Endothelial cell of umbilical vein (primary cell): ENCODE results near the gene SKOR1. TPM values are rescaled to one million over a fixed set of nuclear protein-coding genes. Genes with fewer than 3 reads are reported as not detected.

Source experiments
- BruUV-seq: library from RNA; stranded (reverse); fragments of 400-500 nt; replicated peaks from 2 replicates; lab custom pipeline; 2021; lab: Mats Ljungman, UMichigan
- CTCF ChIA-PET: fragments of 300-600, 350-600 bp; sonication (Branson Sonifier 250); formaldehyde crosslinking; loops from one replicate; lab custom pipeline; 2021; ENCODE audit warnings: antibody characterized with exemption, inconsistent platforms; lab: Charles Lee
- POLR2A ChIA-PET: fragments of 300-600, 350-600 bp; sonication (Branson Sonifier 250); formaldehyde crosslinking; loops from one replicate; lab custom pipeline; 2021; ENCODE audit warnings: antibody characterized with exemption, inconsistent platforms; lab: Charles Lee
- DNase-seq: peaks from one replicate; pipeline ENCODE4 v3.0.0-alpha.2; 2011; ENCODE audit warnings: low read depth, low spot score
- FAIRE-seq: peaks from 2 replicates; lab custom pipeline; 2011; peaks lifted over from hg19 to GRCh38; lab: Jason Lieb, UNC
- H2AFZ ChIP-seq: 2 replicates; pipeline ENCODE4 v1.6.0; 2012; ENCODE audit warnings: low read depth, low read length, control low read depth, inconsistent platforms
- H3K27ac ChIP-seq: 2 replicates; pipeline ENCODE4 v1.5.1; 2011; ENCODE audit warnings: low read depth, mild to moderate bottlenecking, control low read depth, low read length, moderate library complexity; ENCODE audit not compliant: insufficient read depth
- H3K27me3 ChIP-seq, 2 experiments: 2 replicates each; pipeline versions ENCODE4 v1.6.0 to v1.6.1; 2011; ENCODE audit warnings: low read length in 2 of 2, mixed read lengths in 1 of 2; ENCODE audit not compliant: control insufficient read depth in 2 of 2, insufficient read depth in 2 of 2
- H3K36me3 ChIP-seq, 2 experiments: 2 replicates in 1 of 2; 3 replicates in 1 of 2; pipeline ENCODE4 v1.5.1; 2011; ENCODE audit warnings: low read length in 2 of 2, mild to moderate bottlenecking in 1 of 2, moderate library complexity in 1 of 2; ENCODE audit not compliant: control insufficient read depth in 2 of 2, insufficient read depth in 2 of 2; ENCODE audit errors: extremely low read depth in 1 of 2
- H3K4me1 ChIP-seq: 3 replicates; pipeline ENCODE4 v1.5.1; 2011; ENCODE audit warnings: mild to moderate bottlenecking, low read length; ENCODE audit not compliant: control insufficient read depth, insufficient read depth; ENCODE audit errors: extremely low read depth
- H3K4me2 ChIP-seq: 2 replicates; pipeline ENCODE4 v1.6.1; 2011; ENCODE audit warnings: low read length, control low read depth, mixed read lengths; ENCODE audit not compliant: insufficient read depth
- H3K4me3 ChIP-seq, 3 experiments: fragments of 200-600 bp in 1 of 3; sonication (generic), shearing (Covaris generic) in 1 of 3; replicated peaks in 1 of 3; 2 replicates each; pipeline ENCODE4 v1.5.1; 2011 to 2016; ENCODE audit warnings: control low read depth in 3 of 3, low read length in 3 of 3, mild to moderate bottlenecking in 2 of 3, inconsistent platforms in 1 of 3, low read depth in 1 of 3, moderate library complexity in 1 of 3; ENCODE audit not compliant: insufficient read depth in 1 of 3
- H3K79me2 ChIP-seq: 2 replicates; pipeline ENCODE4 v1.6.0; 2012; ENCODE audit warnings: low read length, inconsistent platforms; ENCODE audit not compliant: control insufficient read depth, insufficient read depth
- H3K9ac ChIP-seq: replicated peaks from 2 replicates; pipeline ENCODE3; 2011; ENCODE audit warnings: low read length, control low read depth; ENCODE audit not compliant: insufficient read depth; ENCODE audit errors: extremely low read depth
- H3K9me1 ChIP-seq: replicated peaks from 3 replicates; pipeline ENCODE4 v1.6.0; 2011; ENCODE audit warnings: mild to moderate bottlenecking, low read length; ENCODE audit not compliant: control insufficient read depth, insufficient read depth; ENCODE audit errors: extremely low read depth
- H3K9me3 ChIP-seq: replicated peaks from 2 replicates; pipeline ENCODE4 v1.5.1; 2012; ENCODE audit warnings: low read length, inconsistent platforms; ENCODE audit not compliant: control insufficient read depth, insufficient read depth
- H4K20me1 ChIP-seq: replicated peaks from 2 replicates; pipeline ENCODE3; 2011; ENCODE audit warnings: mild to moderate bottlenecking, low read length; ENCODE audit not compliant: control insufficient read depth, insufficient read depth; ENCODE audit errors: extremely low read depth
- CTCF ChIP-seq, 2 donors: IDR thresholded peaks; 1 replicate in 1 of 2; 2 replicates in 1 of 2; pipeline ENCODE4 v1.5.1; 2011; ENCODE audit warnings: low read length in 2 of 2, mild to moderate bottlenecking in 2 of 2, moderate library complexity in 2 of 2, control low read depth in 1 of 2, inconsistent platforms in 1 of 2, low read depth in 1 of 2; ENCODE audit not compliant: insufficient read depth in 1 of 2; ENCODE audit errors: extremely low read depth in 1 of 2
- EZH2 ChIP-seq: IDR thresholded peaks from 2 replicates; pipeline ENCODE4 v1.6.1; 2012; ENCODE audit warnings: borderline replicate concordance, low read depth, mild to moderate bottlenecking, moderate library complexity, low read length, inconsistent platforms; ENCODE audit not compliant: severe bottlenecking
- FOS ChIP-seq: IDR thresholded peaks from 2 replicates; pipeline ENCODE4 v1.6.1; 2011; ENCODE audit warnings: mild to moderate bottlenecking, low read length, moderate library complexity, borderline replicate concordance; ENCODE audit not compliant: insufficient read depth
- GATA2 ChIP-seq: IDR thresholded peaks from 2 replicates; pipeline ENCODE4 v1.7.0; 2011; ENCODE audit warnings: low read depth, mild to moderate bottlenecking, moderate library complexity, mixed read lengths, low read length; ENCODE audit not compliant: insufficient read length, insufficient read depth
- JUN ChIP-seq: IDR thresholded peaks from 2 replicates; pipeline ENCODE4 v1.6.1; 2011; ENCODE audit warnings: borderline replicate concordance, low read depth; ENCODE audit not compliant: insufficient read length, insufficient read depth
- POLR2A ChIP-seq: IDR thresholded peaks from 2 replicates; pipeline ENCODE4 v1.6.1; 2012; ENCODE audit warnings: low read depth, mild to moderate bottlenecking, control low read depth, low read length
- POLR2AphosphoS5 ChIP-seq: IDR thresholded peaks from 2 replicates; pipeline ENCODE4 v1.6.1; 2012; ENCODE audit warnings: low read depth, mild to moderate bottlenecking, control low read depth, low read length, moderate library complexity; ENCODE audit not compliant: insufficient read depth
- dilution Hi-C: fragments of 300-500 bp; cut with MboI; formaldehyde crosslinking; loops from one replicate; pipeline ENCODE4 v1.15.0; 2019; ENCODE audit warnings: low sequenced_read_pairs; ENCODE audit not compliant: extremely low pct_ligation_motif_present
- intact Hi-C: fragments of 100-400 bp; cut with micrococcal nuclease; formaldehyde crosslinking; loops from one replicate; pipeline ENCODE4 v1.10.0; 2022
- polyA plus RNA-seq, 4 experiments: library from polyadenylated mRNA; depleted of rRNA in 3 of 4; stranded (reverse) in 3 of 4; unstranded in 1 of 4; fragments of >200 nt; gene quantifications; 2 replicates each; pipeline versions ENCODE4 v1.2.1 to v1.2.3, GENCODE V29; 2011 to 2012; ENCODE audit warnings: missing spikeins in 1 of 4
- total RNA-seq: library from RNA; stranded (reverse); gene quantifications from 2 replicates; pipeline ENCODE4 v1.2.3, GENCODE V29; 2021

The SKOR1 gene
- total and polyA plus RNA-seq, 2 donors (not counting 3 experiments of a cell fraction or from before 2014, with no cell fraction given), result 0.06 to 0.15 TPM

- H4K20me1 ChIP-seq, result no peaks in the 10 kb centered on the region
- H3K79me2 ChIP-seq, result no peaks in the 10 kb centered on the region
- ChIA-PET CTCF (interaction anchor here (1.0 to 1.5 kb wide), 3 partner anchors 12 to 210 kb away, joined by 3 to 4 read pairs (median 3); no protein-coding TSS in a partner anchor), POLR2A (no interaction called here)
- TF ChIP-seq POLR2A (no peak), EZH2 (peak; percentile 99), FOS (no peak)
- H2AFZ ChIP-seq, result no peak overlapping the region
- H3K36me3 ChIP-seq, result no peaks in the 10 kb centered on the region
- H3K4me3 ChIP-seq, result no peak overlapping the region
- FAIRE-seq (no peak), DNase-seq (no peak)
- peaks cover 78 to 96% of the 10 kb centered on the region in 2 experiments for H3K27me3 ChIP-seq
- H3K9me1 ChIP-seq, result no peaks in the 10 kb centered on the region
- H3K9me3 ChIP-seq, result no peaks in the 10 kb centered on the region
- no peak overlapping the region for H3K27ac ChIP-seq
- H3K4me2 ChIP-seq, result no peak overlapping the region
- dilution Hi-C loops (no loop called here), intact Hi-C loops (no loop called here)
- no TSS peak for BruUV-seq
- H3K9ac ChIP-seq, result no peak overlapping the region
- H3K4me1 ChIP-seq, result peaks cover 2% of the 10 kb centered on the region
Measured at GRCh38 chr15:67823314-67824196, 1.8 kb upstream of the SKOR1 start.

GRCh38 chr15:67824197-67824968 is 926 bp upstream of the SKOR1 start:
- FAIRE-seq (no peak), DNase-seq (no peak)
- no peaks in the 10 kb centered on the region for H3K36me3 ChIP-seq
- dilution Hi-C loops, result no loop called here
- no peak overlapping the region for H2AFZ ChIP-seq
- no peaks in the 10 kb centered on the region for H3K9me3 ChIP-seq
- H4K20me1 ChIP-seq, result no peaks in the 10 kb centered on the region
- no peak overlapping the region for H3K27ac ChIP-seq
- peaks cover 2% of the 10 kb centered on the region for H3K4me1 ChIP-seq
- no peak overlapping the region for H3K9ac ChIP-seq
- no peak for TF ChIP-seq FOS
- TF ChIP-seq GATA2, result no peak
- TF ChIP-seq CTCF (IDR thresholded peaks at IDR 0.05; ENCODE audit: extremely low read depth in 1 of 2, insufficient read depth in 1 of 2, low read depth in 1 of 2, low read length in 2 of 2), result no peak
- no peak for TF ChIP-seq JUN
- TF ChIP-seq POLR2AphosphoS5, result no peak
- peak; percentile 13 for TF ChIP-seq EZH2
- intact Hi-C loops, result no loop called here
- H3K4me2 ChIP-seq, result no peak overlapping the region
- H3K27me3 ChIP-seq, result peaks cover 76 to 98% of the 10 kb centered on the region in 2 experiments
- no peaks in the 10 kb centered on the region for H3K79me2 ChIP-seq
- POLR2A ChIA-PET, result no interaction called here
- H3K4me3 ChIP-seq, result no peak overlapping the region
- BruUV-seq, result no TSS peak
- no peaks in the 10 kb centered on the region for H3K9me1 ChIP-seq
- CTCF ChIA-PET, result interaction anchor here (1.0 to 1.5 kb wide), 5 partner anchors 12 to 878 kb away, joined by 3 to 6 read pairs (median 3); no protein-coding TSS in a partner anchor
